ENCODE results near the gene RBMXL3. TPM values are rescaled to one million over a fixed set of nuclear protein-coding genes. Genes with fewer than 3 reads are reported as not detected.

Gene RBMXL3
- total and polyA plus RNA-seq, 9 donors, result not detected

DNA sequence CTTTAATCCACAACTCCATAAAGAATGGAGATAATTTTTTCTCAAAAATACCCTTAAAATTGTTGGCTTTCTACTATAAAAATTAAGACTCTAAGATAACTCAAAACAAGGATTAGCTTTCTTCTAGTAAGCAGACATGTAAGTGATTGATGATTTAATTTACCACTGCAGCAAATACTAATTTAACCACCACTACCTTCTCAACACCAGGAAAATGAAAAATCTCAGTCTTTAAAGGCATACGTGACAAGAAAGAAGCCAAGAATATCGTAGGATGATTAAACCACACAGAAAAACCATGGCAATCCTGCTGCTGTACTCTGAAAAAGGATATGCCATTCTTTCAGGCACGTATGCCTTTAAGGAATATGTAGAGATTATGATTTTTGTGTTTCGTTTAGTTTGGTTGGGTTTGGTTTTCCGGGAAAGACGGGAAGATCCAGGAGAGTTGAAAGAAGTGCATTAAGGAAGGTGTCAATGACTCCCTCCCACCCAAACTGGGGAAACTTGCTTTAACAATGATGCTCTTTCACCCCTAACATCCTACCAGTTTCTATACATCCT lies 43.8 kb downstream of the RBMXL3 start:
- no CpG with 5 or more reads among the region's 6 CpGs for WGBS (ENCODE audit: insufficient coverage)
- Histone ChIP-seq H3K9me3 (replicated peaks; ENCODE audit: control insufficient read depth, low read depth, low read length) (no peaks in the 10 kb centered on the region), H3K4me1 (ENCODE audit: control insufficient read depth, insufficient read depth, low read length) (no peaks in the 10 kb centered on the region), H3K4me3 (ENCODE audit: low read length) (peak overlapping the region; percentile 69), H3K27me3 (ENCODE audit: control insufficient read depth, insufficient read depth, low read length) (peaks cover 14% of the 10 kb centered on the region), H3K36me3 (ENCODE audit: control insufficient read depth, insufficient read depth, low read length) (no peaks in the 10 kb centered on the region), H3K27ac (ENCODE audit: low read length) (peak overlapping the region; percentile 82)
- peak; percentile 19 for DNase-seq

DNA sequence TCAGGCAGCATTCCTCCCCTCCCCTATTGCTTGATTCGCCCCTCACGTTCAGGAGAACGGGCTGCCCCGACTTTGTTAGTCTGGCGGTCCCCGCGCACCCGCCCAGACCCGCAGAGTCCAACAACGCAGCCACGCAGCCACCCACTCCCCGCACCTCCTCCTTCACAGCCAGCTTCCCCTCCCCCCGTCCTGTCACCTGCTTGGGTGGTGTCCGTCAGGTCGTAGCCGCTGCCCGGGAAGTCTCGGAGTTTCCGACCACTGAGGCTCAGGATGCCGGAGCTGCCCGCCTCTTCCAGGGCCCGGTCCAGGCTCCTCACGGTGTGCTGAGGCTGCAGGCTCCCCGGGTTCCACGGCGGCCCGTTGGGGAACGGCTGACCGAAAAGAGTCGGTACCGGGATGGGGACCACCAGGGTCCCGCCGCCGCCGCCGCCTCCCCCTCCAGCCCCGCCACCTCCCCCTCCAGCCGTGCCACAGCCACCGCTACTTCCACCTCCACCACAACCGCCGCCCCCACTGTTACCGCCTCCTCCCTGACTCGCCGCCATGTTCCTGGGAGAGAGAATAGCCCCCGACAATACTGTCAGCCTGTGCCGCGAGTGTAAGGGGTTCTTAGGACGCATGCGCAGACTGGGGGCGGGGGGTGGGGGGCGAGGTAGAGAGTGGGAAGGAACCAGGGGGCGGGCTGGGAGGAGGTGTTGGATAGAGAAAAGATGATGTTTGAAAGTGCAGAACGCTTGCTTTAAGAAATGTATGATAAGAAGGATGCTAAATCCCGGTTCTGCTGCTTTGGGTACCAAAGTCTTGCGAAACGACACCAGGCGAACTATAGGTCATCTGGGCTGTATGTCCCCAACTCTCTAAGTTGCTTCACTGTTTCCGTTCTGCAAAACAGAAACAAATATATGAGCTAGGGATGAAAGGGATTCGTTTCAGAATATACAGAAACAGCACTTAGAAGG lies 44.6 kb downstream of the RBMXL3 start, which contains the start of gene LRCH2:
TSS of gene LRCH2 (minus strand) at position 600 of the 959 bp plus-strand sequence. CDS start at position 545, 55 bp downstream.
- Histone ChIP-seq H3K4me3 (ENCODE audit: low read length) (peak within 1 kb of the TSS; percentile 69), H3K4me1 (ENCODE audit: control insufficient read depth, insufficient read depth, low read length) (no peaks in the 10 kb centered on the region), H3K9me3 (replicated peaks; ENCODE audit: control insufficient read depth, low read depth, low read length) (no peaks in the 10 kb centered on the region), H3K27ac (ENCODE audit: low read length) (peak within 1 kb of the TSS; percentile 82), H3K27me3 (ENCODE audit: control insufficient read depth, insufficient read depth, low read length) (peaks cover 19% of the 10 kb centered on the region), H3K36me3 (ENCODE audit: control insufficient read depth, insufficient read depth, low read length) (no peaks in the 10 kb centered on the region)
- DNase-seq, result peak; percentile 86
- 8% methylated on average over 49 of the region's 59 CpGs for WGBS (ENCODE audit: insufficient coverage)

DNA sequence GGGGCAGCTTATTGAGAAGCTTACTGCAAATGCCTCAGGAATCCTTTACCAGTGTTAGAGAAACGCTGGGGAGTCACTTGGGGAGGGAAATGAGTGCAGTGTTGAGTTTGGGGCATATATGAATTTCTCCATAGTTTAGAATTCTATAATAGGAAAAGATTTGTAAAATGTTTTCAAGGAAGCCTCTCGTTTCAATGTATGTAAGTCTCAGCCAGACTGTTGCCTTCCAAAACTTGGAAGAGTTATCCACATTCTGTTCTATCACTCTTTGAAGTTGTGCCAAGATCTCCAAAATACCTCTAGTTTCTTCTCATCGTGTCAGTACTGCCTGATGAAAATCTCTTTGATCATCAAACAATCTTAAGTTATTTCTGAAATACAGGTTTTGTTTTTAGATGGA lies 45.3 kb downstream of the RBMXL3 start:
- Histone ChIP-seq H3K9me3 (replicated peaks; ENCODE audit: control insufficient read depth, low read depth, low read length) (no peaks in the 10 kb centered on the region), H3K27me3 (ENCODE audit: control insufficient read depth, insufficient read depth, low read length) (peaks cover 19% of the 10 kb centered on the region), H3K4me3 (ENCODE audit: low read length) (peak overlapping the region; percentile 69), H3K36me3 (ENCODE audit: control insufficient read depth, insufficient read depth, low read length) (no peaks in the 10 kb centered on the region), H3K27ac (ENCODE audit: low read length) (peak overlapping the region; percentile 62), H3K4me1 (ENCODE audit: control insufficient read depth, insufficient read depth, low read length) (no peaks in the 10 kb centered on the region)
- 10% methylated on average over 2 of the region's 3 CpGs for WGBS (ENCODE audit: insufficient coverage)
- DNase-seq, result no peak

DNA sequence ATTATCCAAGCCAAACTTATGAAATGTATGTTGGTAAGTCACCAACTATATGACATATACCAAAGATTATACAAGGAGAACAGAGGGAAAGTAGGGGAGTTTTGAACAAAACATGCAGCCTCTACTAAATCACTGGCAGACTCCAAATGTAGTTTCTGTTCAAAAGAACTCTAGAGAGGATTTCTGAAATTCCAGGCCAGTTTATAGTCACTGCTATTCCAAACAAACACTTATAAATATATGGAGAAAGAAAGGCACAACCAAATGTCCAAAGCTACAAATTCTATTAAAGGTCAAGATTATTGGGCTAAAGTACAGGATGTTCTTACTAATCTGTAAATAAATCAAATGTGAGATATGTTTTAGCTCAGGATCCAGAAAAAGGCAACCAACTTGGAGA lies 47.4 kb downstream of the RBMXL3 start:
- peaks cover 26% of the 10 kb centered on the region for H3K27me3 ChIP-seq (ENCODE audit: control insufficient read depth, insufficient read depth, low read length)
- H3K36me3 ChIP-seq (ENCODE audit: control insufficient read depth, insufficient read depth, low read length), result no peaks in the 10 kb centered on the region
- no peaks in the 10 kb centered on the region for H3K9me3 ChIP-seq (replicated peaks; ENCODE audit: control insufficient read depth, low read depth, low read length)
- H3K4me1 ChIP-seq (ENCODE audit: control insufficient read depth, insufficient read depth, low read length), result no peaks in the 10 kb centered on the region
- DNase-seq, result no peak
- H3K27ac ChIP-seq (ENCODE audit: low read length), result no peak overlapping the region
- no peak overlapping the region for H3K4me3 ChIP-seq (ENCODE audit: low read length)

DNA sequence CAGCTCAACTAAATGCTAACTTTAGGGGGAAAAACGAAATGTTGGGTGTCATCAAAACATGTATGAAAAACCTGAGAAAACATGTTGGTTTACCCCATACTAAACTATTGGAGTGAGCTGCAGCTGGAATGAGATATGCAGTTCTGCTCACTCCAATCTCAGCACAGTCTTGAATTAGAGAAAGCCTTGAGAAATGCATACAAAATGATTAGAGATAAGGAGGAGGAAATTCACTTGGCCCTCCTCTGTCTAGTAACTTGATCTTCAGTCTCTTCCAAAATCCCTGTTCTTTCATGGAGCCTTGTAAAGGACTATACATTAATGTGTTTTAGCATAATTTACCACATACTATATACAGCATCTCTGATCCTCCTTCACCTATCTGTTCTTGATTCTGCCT lies 47.8 kb downstream of the RBMXL3 start:
- DNase-seq, result no peak
- Histone ChIP-seq H3K36me3 (ENCODE audit: control insufficient read depth, insufficient read depth, low read length) (no peaks in the 10 kb centered on the region), H3K27ac (ENCODE audit: low read length) (no peak overlapping the region), H3K9me3 (replicated peaks; ENCODE audit: control insufficient read depth, low read depth, low read length) (no peaks in the 10 kb centered on the region), H3K27me3 (ENCODE audit: control insufficient read depth, insufficient read depth, low read length) (peaks cover 26% of the 10 kb centered on the region), H3K4me1 (ENCODE audit: control insufficient read depth, insufficient read depth, low read length) (no peaks in the 10 kb centered on the region), H3K4me3 (ENCODE audit: low read length) (no peak overlapping the region)
- WGBS (ENCODE audit: insufficient coverage), result no CpG with 5 or more reads among the region's 1 CpG

Other genes with a start within 250 kb of the RBMXL3 start
- 0.09 TPM for gene IL13RA2, start 171.8 kb upstream of the RBMXL3 start, total RNA-seq
- under 1 TPM in 7 of 8 donors, not detected in 1; 0.21 to 0.92 (median 0.41) TPM for gene IL13RA2, start 171.8 kb upstream of the RBMXL3 start, polyA plus RNA-seq (ENCODE audit: insufficient read depth in 1 of 8, insufficient read length in 8 of 8, low replicate concordance in 1 of 8)
- gene LRCH2, start 44.7 kb downstream of the RBMXL3 start, total RNA-seq, result 4.0 TPM
- gene LRCH2, start 44.7 kb downstream of the RBMXL3 start, polyA plus RNA-seq (ENCODE audit: insufficient read depth in 1 of 8, insufficient read length in 8 of 8, low replicate concordance in 1 of 8), result 1 to 10 TPM; 3.9 to 7.3 (median 4.4) TPM
- gene LUZP4, start 100.3 kb downstream of the RBMXL3 start, total RNA-seq, result not detected
- not detected for gene LUZP4, start 100.3 kb downstream of the RBMXL3 start, polyA plus RNA-seq (ENCODE audit: insufficient read depth in 1 of 8, insufficient read length in 8 of 8, low replicate concordance in 1 of 8)

Measured in muscle of leg (tissue), 11 donors.